Ovary (tissue), 9 donors: ENCODE measurements around the gene TAF4. TPM values are rescaled to one million over a fixed set of nuclear protein-coding genes. Genes with fewer than 3 reads are reported as not detected.

Source experiments
- DNase-seq, 5 donors: peaks; one replicate each; pipeline ENCODE4 v3.0.0-alpha.2; 2019 to 2020
- H3K27ac ChIP-seq, 2 donors: fragments of 200-600 bp; one replicate each; pipeline versions ENCODE4 v1.5.1 to v1.8.0; 2019 to 2022
- H3K27me3 ChIP-seq: fragments of 200-600 bp; one replicate; pipeline ENCODE4 v1.8.0; 2022
- H3K36me3 ChIP-seq: fragments of 200-600 bp; sonication (generic); one replicate; pipeline ENCODE4 v1.5.1; 2019
- H3K4me1 ChIP-seq: one replicate; pipeline ENCODE4 v1.8.1; 2013; ENCODE audit warnings: mild to moderate bottlenecking, moderate library complexity; ENCODE audit not compliant: insufficient read depth
- H3K4me3 ChIP-seq: fragments of 200-600 bp; sonication (generic); one replicate; pipeline ENCODE4 v1.5.1; 2017
- H3K9me3 ChIP-seq, 2 donors: fragments of 200-600 bp in 1 of 2; sonication (generic) in 1 of 2; one replicate each; pipeline versions ENCODE4 v1.5.1 to v1.8.1; 2013 to 2019; ENCODE audit warnings: mild to moderate bottlenecking in 1 of 2, moderate library complexity in 1 of 2
- CTCF ChIP-seq, 3 donors: fragments of 450-650 bp in 2 of 3; fragments of 200-600 bp in 1 of 3; IDR thresholded peaks; one replicate each; pipeline versions ENCODE4 v1.5.1 to v1.8.0; 2016 to 2022; ENCODE audit warnings: antibody characterized with exemption in 3 of 3, mild to moderate bottlenecking in 1 of 3
- EP300 ChIP-seq: sonication (generic); formaldehyde crosslinking; IDR thresholded peaks from one replicate; pipeline ENCODE4 v1.6.1; 2017; ENCODE audit warnings: antibody characterized with exemption
- POLR2A ChIP-seq: fragments of 450-650 bp; IDR thresholded peaks from one replicate; pipeline ENCODE4 v1.6.1; 2017; ENCODE audit warnings: antibody characterized with exemption, mild to moderate bottlenecking, moderate library complexity
- WGBS, 3 donors: extraction: QIAGEN DNeasy Blood & Tissue Kit in 1 of 3; methylation state at CpG; one replicate each; pipeline versions ENCODE4 v1.1.5 to v1.1.7; 2013 to 2017; 5-methylcytosine and 5-hydroxymethylcytosine counted together
- intact Hi-C, 4 donors: fragments of 100-400 bp; cut with DNase I; formaldehyde crosslinking; loops; one replicate each; pipeline versions ENCODE4 v1.11.0 to v1.15.1; 2022 to 2023
- polyA plus RNA-seq, 2 donors: library from polyadenylated mRNA; stranded (reverse); fragments of 200-250 nt in 1 of 2; fragments of 350-450 nt in 1 of 2; fragmentation: Illumina TruSeq in 1 of 2; extraction: RNeasy Lipid Tissue Mini Kit (QIAGEN cat#74804) in 1 of 2; gene quantifications; one replicate each; pipeline ENCODE4 v1.2.3, GENCODE V29; 2013 to 2014
- total RNA-seq, 7 donors: library from RNA; depleted of rRNA in 2 of 7; stranded (reverse); fragments of >200 nt in 2 of 7; fragmentation: NEBNext Ultra II Directional in 3 of 7; extraction: Animal tissue kit (Norgen Biotek cat#: 25700) in 3 of 7; gene quantifications; one replicate each; pipeline versions ENCODE4 v1.1.0 to v1.2.4, GENCODE V29; 2016 to 2023
- donor health status: DM: no; HTN: no; CAD: no; lungs with moderate emphysema.
- donor health status: DM: no; HTN: no; CAD: no.
- donor health status: Bipolar disorder and iron deficiency.
- donor health status: DM: yes; HTN: yes; CAD: no.
- donor health status: DM: no; HTN: no; CAD: no.
- donor health status: DM: yes; HTN: yes; CAD: no.

TAF4 gene
- total and polyA plus RNA-seq, 9 donors, result 9.3 to 34.7 (median 19.8) TPM

GRCh38 chr20:61942526-61942925 lies 123.2 kb downstream of the TAF4 start:
- TF ChIP-seq POLR2A, result no peak
- no peak for TF ChIP-seq CTCF (IDR thresholded peaks at IDR 0.05)
- TF ChIP-seq EP300, result no peak
- WGBS, 3 donors, result 85 to 89% (median 86%) methylated on average over 8 to 9 of the region's 9 CpGs
- H3K4me3 ChIP-seq, result no peak overlapping the region
- peak in 1 of 5 donors; percentile 16 for DNase-seq
- intact Hi-C loops, result no loop called here
- H3K9me3 ChIP-seq, result no peaks in the 10 kb centered on the region
- H3K27me3 ChIP-seq, result no peaks in the 10 kb centered on the region
- H3K36me3 ChIP-seq, result no peaks in the 10 kb centered on the region
- H3K4me1 ChIP-seq, result no peaks in the 10 kb centered on the region
- H3K27ac ChIP-seq, result no peak overlapping the region

- Histone ChIP-seq H3K4me1 (no peaks in the 10 kb centered on the region), H3K4me3 (no peak overlapping the region), H3K27me3 (no peaks in the 10 kb centered on the region), H3K27ac (no peak overlapping the region), H3K9me3 (no peaks in the 10 kb centered on the region), H3K36me3 (no peaks in the 10 kb centered on the region)
- intact Hi-C loops, result no loop called here
- no peak for TF ChIP-seq CTCF (IDR thresholded peaks at IDR 0.05)
- no peak for TF ChIP-seq EP300
- TF ChIP-seq POLR2A, result no peak
- peak in 2 of 5 donors; percentile 13 to 14 for DNase-seq
- 89 to 93% (median 90%) methylated on average over 14 to 16 of the region's 16 CpGs for WGBS, 3 donors
Measured at GRCh38 chr20:61941721-61942405, 123.8 kb downstream of the TAF4 start.

GRCh38 chr20:61940976-61941720 lies 124.5 kb downstream of the TAF4 start:
- intact Hi-C loops, result no loop called here
- no peak overlapping the region for H3K27ac ChIP-seq
- DNase-seq, result peak in 1 of 5 donors; percentile 8

GRCh38 chr20:61940491-61940890 lies 125.2 kb downstream of the TAF4 start:
- peak in 1 of 5 donors; percentile 17 for DNase-seq
- WGBS, 3 donors, result 78 to 83% (median 79%) methylated on average over 17 of the region's 17 CpGs
- no peak overlapping the region for H3K4me3 ChIP-seq

More at GRCh38 chr20:61940976-61941720, 124.5 kb downstream of the TAF4 start:
- TF ChIP-seq EP300, result no peak
- no peak for TF ChIP-seq POLR2A
- Histone ChIP-seq H3K27me3 (no peaks in the 10 kb centered on the region), H3K36me3 (no peaks in the 10 kb centered on the region), H3K4me3 (no peak overlapping the region), H3K4me1 (no peaks in the 10 kb centered on the region), H3K9me3 (no peaks in the 10 kb centered on the region)
- 82 to 85% (median 83%) methylated on average over 16 of the region's 16 CpGs for WGBS, 3 donors

More at GRCh38 chr20:61940491-61940890, 125.2 kb downstream of the TAF4 start:
- Histone ChIP-seq H3K27ac (no peak overlapping the region), H3K4me1 (no peaks in the 10 kb centered on the region), H3K27me3 (no peaks in the 10 kb centered on the region), H3K36me3 (no peaks in the 10 kb centered on the region), H3K9me3 (no peaks in the 10 kb centered on the region)
- no peak for TF ChIP-seq CTCF (IDR thresholded peaks at IDR 0.05)
- no peak for TF ChIP-seq POLR2A
- TF ChIP-seq EP300, result no peak
- intact Hi-C loops, result no loop called here
